HG03095 (cell line): Measurements from ENCODE around the gene ZNF664.

Source experiments
- ATAC-seq: cut with Tn5 transposase; IDR thresholded peaks from one replicate; pipeline ENCODE4 v1.9.1; 2021; ENCODE audit warnings: moderate library complexity; ENCODE audit not compliant: unreplicated experiment

The ZNF664 gene

GRCh38 chr12:124049451-124050094, 76.6 kb downstream of the ZNF664 start:
- no peak for ATAC-seq

- no peak for ATAC-seq
Measured at GRCh38 chr12:124053851-124054250, 80.8 kb downstream of the ZNF664 start.

- ATAC-seq = no peak
Measured at GRCh38 chr12:124055066-124055465, 82.1 kb downstream of the ZNF664 start.

DNA sequence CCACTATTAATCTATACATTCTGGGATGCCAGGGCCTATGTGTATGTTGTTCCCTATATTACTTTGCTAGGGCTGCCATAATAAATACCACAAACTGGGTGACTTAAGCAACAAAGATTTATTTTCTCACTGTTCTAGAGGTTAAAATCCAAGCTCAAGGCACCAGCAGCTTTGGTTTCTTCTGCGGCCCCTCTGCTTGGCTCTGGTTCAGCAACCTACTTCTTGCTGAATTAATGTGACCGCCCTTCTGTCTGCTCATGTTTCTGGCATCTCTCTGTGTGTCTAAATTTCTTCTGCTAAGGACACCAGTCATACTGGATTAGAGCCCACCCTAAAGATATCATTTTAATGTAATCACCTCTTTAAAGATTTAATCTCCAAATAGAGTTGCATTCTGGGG, 84.7 kb downstream of the ZNF664 start:
- ATAC-seq = no peak

DNA sequence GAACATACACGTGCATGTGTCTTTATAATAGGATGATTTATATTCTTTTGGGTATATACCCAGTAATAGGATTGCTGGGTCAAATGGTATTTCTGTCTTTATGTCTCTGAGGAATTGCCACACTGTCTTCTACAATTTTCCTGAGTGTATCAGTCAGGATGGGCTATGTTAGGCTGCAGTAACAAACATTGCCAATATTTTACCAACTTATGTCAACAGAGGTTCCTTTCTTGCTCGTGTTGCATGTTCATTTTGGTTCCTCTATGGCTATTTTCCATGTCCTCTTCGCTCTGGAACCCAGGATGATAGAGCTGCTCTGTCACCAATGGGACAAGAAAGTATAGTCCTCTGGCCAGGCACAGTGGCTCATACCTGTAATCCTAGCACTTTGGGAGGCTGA, 86.7 kb downstream of the ZNF664 start:
- ATAC-seq = no peak
